Measurements from ENCODE around the gene RXFP4. TPM values are rescaled to one million over a fixed set of nuclear protein-coding genes. Genes with fewer than 3 reads are reported as not detected.
A peak's percentile ranks its signal among the peaks of the same experiment; 100 is the strongest.

RXFP4 gene
- total and polyA plus RNA-seq, 9 of the 15 experiments (the other 6 are each of a cell fraction or from before 2014, with no cell fraction given), result 0.64 TPM; not detected in 8

DNA sequence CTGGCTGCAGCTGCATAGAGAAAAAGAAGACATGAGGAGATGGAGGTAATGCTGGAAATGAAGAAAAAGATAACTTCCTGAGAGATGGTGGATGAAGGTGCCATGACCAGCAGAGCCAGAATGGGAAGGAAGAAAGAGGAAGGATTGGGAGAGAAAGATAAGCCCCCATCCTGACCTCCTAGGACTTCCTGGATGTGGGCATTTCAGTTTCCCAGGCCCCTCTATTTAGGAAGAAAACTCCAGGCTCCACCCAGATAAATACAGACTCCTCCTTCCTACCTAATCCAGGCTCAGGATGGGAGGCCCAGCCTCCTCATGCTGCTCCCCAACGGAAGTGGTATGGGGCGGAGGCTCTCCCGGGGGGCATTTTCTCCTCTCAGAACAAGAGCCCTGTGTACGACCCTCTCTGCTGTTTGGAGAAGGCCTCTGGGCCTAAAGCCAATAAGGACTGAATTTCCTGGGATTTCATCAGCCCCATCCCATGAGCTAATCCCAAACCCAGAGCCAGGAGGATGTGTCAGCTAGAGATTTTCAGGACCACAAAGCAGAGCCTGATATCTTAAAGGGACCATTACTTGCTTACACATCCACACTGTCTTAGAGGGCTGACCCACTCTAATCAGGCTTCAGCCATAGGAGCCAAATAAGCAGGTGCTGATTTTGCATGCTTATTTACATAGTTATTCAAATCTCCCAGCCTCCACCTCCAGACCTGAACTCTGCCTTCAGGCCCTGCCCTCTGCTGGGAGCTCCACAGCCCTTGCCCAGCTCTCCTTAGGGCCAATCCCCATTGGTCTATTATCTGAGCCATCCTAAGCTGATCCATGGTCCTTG lies 42.0 kb downstream of the RXFP4 start (continued):
- no peak for TF ChIP-seq ZNF23 (CRISPR knock-in tag; IDR thresholded peaks at IDR 0.05)
- no peak for TF ChIP-seq ZNF696 (CRISPR knock-in tag; conservative IDR thresholded peaks at IDR 0.05)
- TF ChIP-seq ATF7 (IDR thresholded peaks at IDR 0.05), result peak; percentile 97
- TF ChIP-seq SMARCA5 (IDR thresholded peaks at IDR 0.05), result no peak
- TF ChIP-seq, protein P1, sequence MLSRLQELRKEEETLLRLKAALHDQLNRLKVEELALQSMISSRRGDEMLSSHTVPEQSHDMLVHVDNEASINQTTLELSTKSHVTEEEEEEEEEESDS (CRISPR knock-in tag; IDR thresholded peaks at IDR 0.05), result no peak
- TF ChIP-seq POLR2AphosphoS5 (IDR thresholded peaks at IDR 0.05; ENCODE audit: control insufficient read depth, insufficient read depth, low read depth, low read length), result 0 out of 2 replicates have a peak, but pooled peaks have one; percentile 9
- TF ChIP-seq MYC (IDR thresholded peaks at IDR 0.05; ENCODE audit: low read depth, low read length), result peak; percentile 80
- TF ChIP-seq MYC (CRISPR knock-in tag; IDR thresholded peaks at IDR 0.05; ENCODE audit: borderline replicate concordance, low read depth), result no peak
- TF ChIP-seq, protein P2, sequence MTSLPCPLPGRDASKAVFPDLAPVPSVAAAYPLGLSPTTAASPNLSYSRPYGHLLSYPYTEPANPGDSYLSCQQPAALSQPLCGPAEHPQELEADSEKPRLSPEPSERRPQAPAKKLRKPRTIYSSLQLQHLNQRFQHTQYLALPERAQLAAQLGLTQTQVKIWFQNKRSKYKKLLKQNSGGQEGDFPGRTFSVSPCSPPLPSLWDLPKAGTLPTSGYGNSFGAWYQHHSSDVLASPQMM (CRISPR knock-in tag; IDR thresholded peaks at IDR 0.05), result no peak
- TF ChIP-seq, protein P3, sequence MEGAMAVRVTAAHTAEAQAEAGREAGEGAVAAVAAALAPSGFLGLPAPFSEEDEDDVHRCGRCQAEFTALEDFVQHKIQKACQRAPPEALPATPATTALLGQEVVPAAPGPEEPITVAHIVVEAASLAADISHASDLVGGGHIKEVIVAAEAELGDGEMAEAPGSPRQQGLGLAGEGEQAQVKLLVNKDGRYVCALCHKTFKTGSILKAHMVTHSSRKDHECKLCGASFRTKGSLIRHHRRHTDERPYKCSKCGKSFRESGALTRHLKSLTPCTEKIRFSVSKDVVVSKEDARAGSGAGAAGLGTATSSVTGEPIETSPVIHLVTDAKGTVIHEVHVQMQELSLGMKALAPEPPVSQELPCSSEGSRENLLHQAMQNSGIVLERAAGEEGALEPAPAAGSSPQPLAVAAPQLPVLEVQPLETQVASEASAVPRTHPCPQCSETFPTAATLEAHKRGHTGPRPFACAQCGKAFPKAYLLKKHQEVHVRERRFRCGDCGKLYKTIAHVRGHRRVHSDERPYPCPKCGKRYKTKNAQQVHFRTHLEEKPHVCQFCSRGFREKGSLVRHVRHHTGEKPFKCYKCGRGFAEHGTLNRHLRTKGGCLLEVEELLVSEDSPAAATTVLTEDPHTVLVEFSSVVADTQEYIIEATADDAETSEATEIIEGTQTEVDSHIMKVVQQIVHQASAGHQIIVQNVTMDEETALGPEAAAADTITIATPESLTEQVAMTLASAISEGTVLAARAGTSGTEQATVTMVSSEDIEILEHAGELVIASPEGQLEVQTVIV (CRISPR knock-in tag; IDR thresholded peaks at IDR 0.05; ENCODE audit: borderline replicate concordance), result no peak
- peak; percentile 42; the same call in 1 of the 2 replicates for TF ChIP-seq ESRRA (IDR thresholded peaks at IDR 0.05; ENCODE audit: borderline replicate concordance, low read depth)
- TF ChIP-seq TAF1 (IDR thresholded peaks at IDR 0.05; ENCODE audit: control insufficient read depth, extremely low read depth, insufficient read depth, low read length, severe bottlenecking), result no peak
- 0 out of 4 replicates have a peak, but pooled peaks of 1 of the 2 experiments have one; percentile 43 for TF ChIP-seq ARNT (IDR thresholded peaks at IDR 0.05)
- no peak for TF ChIP-seq ZEB2 (IDR thresholded peaks at IDR 0.05)
- peak in 1 of 2 experiments; percentile 92; a peak in 2 of 4 replicates for TF ChIP-seq RCOR1 (IDR thresholded peaks at IDR 0.05; ENCODE audit: borderline replicate concordance in 1 of 2, low read depth in 2 of 2, low read length in 2 of 2)
- peak; percentile 34 for TF ChIP-seq MEIS2 (IDR thresholded peaks at IDR 0.05; ENCODE audit: partially characterized antibody)
- TF ChIP-seq NR4A1 (CRISPR knock-in tag; IDR thresholded peaks at IDR 0.05), result no peak
- 0 out of 2 replicates have a peak, but pooled peaks have one; percentile 37 for TF ChIP-seq NR4A1 (tag; IDR thresholded peaks at IDR 0.05)
- TF ChIP-seq ZNF134 (CRISPR knock-in tag; conservative IDR thresholded peaks at IDR 0.05), result no peak
- TF ChIP-seq, protein P4, sequence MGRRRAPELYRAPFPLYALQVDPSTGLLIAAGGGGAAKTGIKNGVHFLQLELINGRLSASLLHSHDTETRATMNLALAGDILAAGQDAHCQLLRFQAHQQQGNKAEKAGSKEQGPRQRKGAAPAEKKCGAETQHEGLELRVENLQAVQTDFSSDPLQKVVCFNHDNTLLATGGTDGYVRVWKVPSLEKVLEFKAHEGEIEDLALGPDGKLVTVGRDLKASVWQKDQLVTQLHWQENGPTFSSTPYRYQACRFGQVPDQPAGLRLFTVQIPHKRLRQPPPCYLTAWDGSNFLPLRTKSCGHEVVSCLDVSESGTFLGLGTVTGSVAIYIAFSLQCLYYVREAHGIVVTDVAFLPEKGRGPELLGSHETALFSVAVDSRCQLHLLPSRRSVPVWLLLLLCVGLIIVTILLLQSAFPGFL (CRISPR knock-in tag; IDR thresholded peaks at IDR 0.05), result no peak
- no peak for TF ChIP-seq RHOXF2B (CRISPR knock-in tag; conservative IDR thresholded peaks at IDR 0.05)
- no peak for TF ChIP-seq NR2C2 (CRISPR knock-in tag; IDR thresholded peaks at IDR 0.05)
- TF ChIP-seq NR2C2 (tag; IDR thresholded peaks at IDR 0.05), result peak; percentile 52; the same call in 1 of the 2 replicates
- TF ChIP-seq TCF3 (CRISPR knock-in tag; IDR thresholded peaks at IDR 0.05), result peak; percentile 48; the same call in 1 of the 2 replicates
- TF ChIP-seq MAFG (tag; conservative IDR thresholded peaks at IDR 0.05), result no peak
- peak; percentile 78 for TF ChIP-seq EP400 (IDR thresholded peaks at IDR 0.05)
